GM19043 (cell line): ENCODE measurements around the gene AMPD3.

Experiments
- ATAC-seq: cut with Tn5 transposase; IDR thresholded peaks from one replicate; pipeline ENCODE4 v1.9.1; 2021; ENCODE audit warnings: low read depth; ENCODE audit not compliant: unreplicated experiment

Gene AMPD3

GRCh38 chr11:10454878-10455631 lies at the start of gene AMPD3:
TSS of gene AMPD3 (plus strand) at chr11:10455264. CDS start at chr11:10461520, 6,256 bp downstream.
- no peak for ATAC-seq

GRCh38 chr11:10405865-10406592 lies 49.0 kb upstream of the AMPD3 start:
- no peak for ATAC-seq

GRCh38 chr11:10407055-10407454 lies 48.0 kb upstream of the AMPD3 start:
- ATAC-seq: no peak

GRCh38 chr11:10407749-10408685 lies 47.0 kb upstream of the AMPD3 start:
- ATAC-seq: no peak

- ATAC-seq: no peak
Observed at GRCh38 chr11:10409207-10409661, 45.8 kb upstream of the AMPD3 start.

- ATAC-seq: no peak
Observed at GRCh38 chr11:10410106-10410843, 44.8 kb upstream of the AMPD3 start.

- ATAC-seq: no peak
Observed at GRCh38 chr11:10410844-10411200, 44.2 kb upstream of the AMPD3 start.

- ATAC-seq: no peak
Observed at GRCh38 chr11:10412266-10412665, 42.8 kb upstream of the AMPD3 start.

- no peak for ATAC-seq
Observed at GRCh38 chr11:10413268-10413667, 41.8 kb upstream of the AMPD3 start.

GRCh38 chr11:10414181-10414580 lies 40.9 kb upstream of the AMPD3 start:
- ATAC-seq: no peak

- no peak for ATAC-seq
Observed at GRCh38 chr11:10414659-10415058, 40.4 kb upstream of the AMPD3 start.

- no peak for ATAC-seq
Observed at GRCh38 chr11:10415817-10416392, 39.2 kb upstream of the AMPD3 start.

- no peak for ATAC-seq
Observed at GRCh38 chr11:10418259-10418949, 36.7 kb upstream of the AMPD3 start.

- no peak for ATAC-seq
Observed at GRCh38 chr11:10418950-10419310, 36.1 kb upstream of the AMPD3 start.

GRCh38 chr11:10426475-10426874 lies 28.6 kb upstream of the AMPD3 start:
- ATAC-seq: no peak

GRCh38 chr11:10428453-10428852 lies 26.6 kb upstream of the AMPD3 start:
- no peak for ATAC-seq

- ATAC-seq: no peak
Observed at GRCh38 chr11:10429526-10429925, 25.5 kb upstream of the AMPD3 start.

GRCh38 chr11:10432493-10432892 lies 22.6 kb upstream of the AMPD3 start:
- no peak for ATAC-seq

GRCh38 chr11:10432971-10433370 lies 22.1 kb upstream of the AMPD3 start:
- ATAC-seq: no peak
